SK-N-SH (cell line): Measurements from ENCODE around the gene CHST15.

Experiments used
- CTCF ChIP-seq: fragments of 200-600 bp; sonication (generic); IDR thresholded peaks from 2 replicates; pipeline ENCODE4 v1.6.1; 2017; ENCODE audit warnings: antibody characterized with exemption, mild to moderate bottlenecking, moderate library complexity
- ELF1 ChIP-seq: IDR thresholded peaks from 2 replicates; pipeline ENCODE4 v1.4.0; 2012
- EP300 ChIP-seq, 2 experiments: IDR thresholded peaks; 2 replicates each; pipeline versions ENCODE4 v1.4.0 to v1.6.1; 2012; ENCODE audit warnings: borderline replicate concordance in 1 of 2, low read depth in 1 of 2, low read length in 1 of 2
- SIN3A ChIP-seq: IDR thresholded peaks from 2 replicates; pipeline ENCODE4 v1.6.1; 2012; ENCODE audit warnings: low read depth, mild to moderate bottlenecking, low read length, moderate library complexity, borderline replicate concordance

GRCh38 chr10:124008187-124008586 is 85.2 kb downstream of the CHST15 start:
- TF ChIP-seq CTCF (no peak), ELF1 (no peak), SIN3A (no peak), EP300 (IDR thresholded peaks at IDR 0.05; ENCODE audit: borderline replicate concordance in 1 of 2, low read depth in 1 of 2, low read length in 1 of 2) (no peak)
